ENCODE measurements around the gene OPN3. TPM values are rescaled to one million over a fixed set of nuclear protein-coding genes. Genes with fewer than 3 reads are reported as not detected.

OPN3 gene
- polyA plus RNA-seq, 3 donors: 35.6 to 49.4 (median 40.6) TPM

DNA sequence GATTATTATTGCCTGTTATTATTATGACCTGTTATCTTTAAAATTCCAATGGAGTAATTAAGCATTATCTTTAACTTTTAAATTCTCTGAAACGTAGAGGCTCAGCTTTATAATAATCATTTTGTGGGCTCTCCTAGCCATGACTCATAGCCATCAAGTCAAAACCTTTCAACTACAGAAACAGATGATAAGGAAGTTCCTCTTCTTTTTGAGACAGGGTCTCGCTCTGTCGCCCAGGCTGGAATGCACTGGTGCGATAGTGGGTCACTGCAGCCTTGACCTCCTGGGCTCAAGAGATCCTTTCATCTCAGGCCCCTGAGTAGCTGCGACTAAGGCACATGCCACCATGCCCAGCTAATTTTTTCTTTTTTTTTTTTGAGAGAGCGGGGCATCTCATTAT, 43.5 kb downstream of the OPN3 start:
- DNase-seq: no peak

DNA sequence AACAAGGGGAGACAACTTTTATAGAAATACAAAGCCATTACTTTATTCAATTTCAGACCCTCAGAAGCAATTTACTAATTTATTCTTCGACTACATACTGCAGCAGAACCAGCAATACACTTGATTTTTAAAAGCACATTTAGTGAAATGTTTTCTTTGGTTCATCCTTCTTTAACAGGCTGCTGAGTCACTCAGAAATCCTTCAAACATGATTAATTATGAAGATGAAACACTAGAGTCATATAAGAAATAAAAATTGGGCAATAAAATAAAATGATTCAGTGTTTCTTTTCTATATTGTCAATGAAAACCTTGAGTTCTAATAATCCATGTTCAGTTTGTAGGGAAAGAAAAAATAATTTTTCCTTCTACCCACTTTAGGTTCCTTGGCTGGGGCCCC, 47.0 kb downstream of the OPN3 start:
- no peak for DNase-seq

DNA sequence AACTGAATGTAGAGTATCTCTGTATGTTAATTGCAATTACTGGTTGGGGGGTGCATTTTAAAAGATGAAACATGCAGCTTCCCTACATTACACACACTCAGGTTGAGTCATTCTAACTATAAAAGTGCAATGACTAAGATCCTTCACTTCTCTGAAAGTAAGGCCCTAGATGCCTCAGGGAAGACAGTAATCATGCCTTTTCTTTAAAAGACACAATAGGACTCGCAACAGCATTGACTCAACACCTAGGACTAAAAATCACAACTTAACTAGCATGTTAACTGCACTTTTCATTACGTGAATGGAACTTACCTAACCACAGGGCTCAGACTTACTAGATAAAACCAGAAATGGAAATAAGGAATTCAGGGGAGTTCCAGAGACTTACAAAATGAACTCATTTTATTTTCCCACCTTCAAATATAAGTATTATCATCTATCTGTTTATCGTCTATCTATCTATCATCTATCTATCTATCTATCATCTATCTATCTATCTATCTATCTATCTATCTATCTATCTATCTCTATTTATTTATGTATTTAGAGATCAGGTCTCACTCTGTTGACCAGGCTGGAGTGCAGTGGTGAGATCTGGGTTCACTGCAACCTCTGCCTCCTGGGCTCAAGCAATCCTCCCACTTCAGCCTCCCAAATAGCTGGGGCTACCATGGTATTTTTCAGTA, 47.8 kb downstream of the OPN3 start:
- DNase-seq: no peak

DNA sequence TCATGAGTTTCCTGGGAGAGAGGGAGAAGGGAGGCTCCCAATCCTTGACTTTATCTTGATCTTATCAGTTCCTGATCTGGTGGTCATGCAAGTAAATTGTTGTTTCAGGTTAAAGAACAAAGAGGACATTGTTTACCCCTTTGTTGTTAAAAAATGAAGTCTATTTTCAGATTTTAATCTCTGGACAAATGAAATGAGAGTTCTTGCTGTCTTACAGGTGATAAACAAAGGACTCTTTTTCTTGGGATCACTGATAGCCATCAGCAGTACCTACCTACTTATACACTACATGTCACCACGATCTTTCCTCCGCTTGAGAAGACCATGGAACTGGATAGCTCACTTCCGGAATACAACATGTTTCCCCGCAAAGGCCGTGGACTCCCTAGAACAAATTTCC, 48.4 kb downstream of the OPN3 start:
- DNase-seq: no peak

DNA sequence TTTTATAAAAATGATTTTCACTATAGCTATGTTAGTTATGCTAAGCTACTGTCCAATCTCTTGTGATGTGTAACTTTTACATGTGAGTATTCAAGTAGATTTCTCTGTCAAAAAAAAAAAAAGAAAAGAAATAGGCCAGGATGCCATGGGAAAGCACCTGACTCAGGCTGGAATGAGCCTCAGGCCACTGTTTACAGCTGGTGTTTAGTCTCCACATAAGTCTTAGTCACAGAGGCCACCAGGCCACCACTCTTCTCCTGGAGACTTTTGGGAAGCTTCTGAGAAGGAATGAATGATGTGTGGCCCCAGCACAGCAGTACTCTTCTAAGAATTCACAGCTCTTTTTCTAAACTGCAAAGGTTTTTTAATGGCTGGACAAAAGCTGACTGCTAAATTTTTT, 48.9 kb downstream of the OPN3 start:
- DNase-seq: no peak

DNA sequence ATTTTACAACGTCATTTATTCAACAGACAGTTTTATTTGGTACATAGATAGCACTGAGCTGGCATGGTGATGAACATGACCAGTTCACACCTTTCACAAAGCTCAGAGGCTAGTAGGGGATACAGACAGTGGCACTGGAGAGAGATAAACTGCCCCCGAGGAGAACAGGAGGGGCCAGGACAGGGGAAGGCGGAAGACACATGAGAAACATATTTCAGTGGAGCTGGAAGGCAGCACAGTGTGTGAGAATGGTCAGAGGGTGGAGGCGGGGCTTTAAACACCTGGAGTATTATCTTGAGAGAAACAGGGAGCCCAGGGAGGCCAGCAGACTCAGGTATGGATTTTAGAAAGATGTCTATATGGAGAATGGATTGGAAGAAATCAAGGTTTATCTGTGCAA, 49.5 kb downstream of the OPN3 start:
- DNase-seq: no peak

DNA sequence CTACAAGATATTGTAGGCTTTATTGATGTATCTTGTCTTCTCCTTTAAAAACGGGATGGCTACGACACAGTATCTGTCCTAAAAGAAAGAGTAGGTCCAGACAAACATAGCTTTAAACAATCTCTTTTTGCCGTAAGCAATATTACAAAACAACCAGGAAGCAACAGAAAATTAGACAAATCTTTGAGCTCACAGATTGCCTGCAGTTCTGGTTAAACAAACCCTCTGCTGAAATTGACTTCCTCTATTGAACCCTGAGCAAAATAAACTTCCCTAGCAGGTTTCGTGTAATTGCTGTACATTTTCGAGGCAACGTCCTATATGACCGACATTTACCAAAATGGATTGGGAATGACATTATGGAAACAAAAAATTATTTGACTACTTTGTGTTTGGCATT, 50.6 kb downstream of the OPN3 start:
- DNase-seq: no peak

DNA sequence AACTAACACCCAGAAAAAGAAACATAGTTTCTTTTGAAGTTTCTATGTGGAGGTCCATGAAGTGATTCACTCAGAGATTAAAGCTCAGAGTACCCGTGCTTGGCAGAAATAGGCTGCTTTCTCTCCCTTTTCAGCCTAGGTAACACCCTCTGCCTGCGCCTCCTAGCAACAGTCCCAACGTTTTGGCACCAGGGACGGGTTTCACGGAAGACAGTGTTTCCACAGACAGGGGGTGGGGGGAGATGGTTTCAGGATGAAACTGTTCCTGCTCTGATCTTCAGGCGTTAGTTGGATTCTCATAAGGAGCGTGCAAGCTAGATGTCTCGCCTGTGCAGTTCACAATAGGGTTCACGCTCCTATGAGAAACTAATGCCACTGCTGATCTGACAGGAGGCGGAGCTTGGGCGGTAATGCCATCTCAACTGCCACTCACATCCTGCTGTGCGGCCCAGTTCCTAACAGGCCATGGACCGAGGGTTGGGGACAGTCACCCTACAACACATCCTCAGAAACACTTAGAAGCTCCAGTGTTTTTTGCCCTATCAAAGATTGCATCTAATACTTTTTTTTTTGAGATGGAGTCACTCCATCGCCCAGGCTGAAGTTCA, 53.2 kb downstream of the OPN3 start:
- DNase-seq: no peak

DNA sequence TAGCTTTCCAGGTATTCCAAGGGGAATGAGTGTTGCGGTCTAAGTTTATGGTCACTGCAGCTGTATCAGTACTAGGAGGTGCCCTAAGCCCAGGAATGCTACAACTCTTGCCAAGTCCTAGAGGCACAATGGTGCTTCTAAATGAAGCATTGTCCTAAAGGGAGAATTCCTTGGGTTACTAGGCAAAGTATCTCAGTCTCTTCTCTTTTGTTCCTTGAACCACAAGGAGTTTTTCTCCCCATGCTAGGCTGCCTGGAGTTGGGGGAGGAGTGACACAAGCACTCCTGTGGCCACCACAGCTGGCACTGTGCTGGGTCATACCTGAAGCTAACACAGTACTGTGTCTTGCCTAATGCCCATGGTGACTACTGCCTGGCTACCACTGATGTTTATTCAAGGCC, 57.2 kb downstream of the OPN3 start:
- DNase-seq: no peak

DNA sequence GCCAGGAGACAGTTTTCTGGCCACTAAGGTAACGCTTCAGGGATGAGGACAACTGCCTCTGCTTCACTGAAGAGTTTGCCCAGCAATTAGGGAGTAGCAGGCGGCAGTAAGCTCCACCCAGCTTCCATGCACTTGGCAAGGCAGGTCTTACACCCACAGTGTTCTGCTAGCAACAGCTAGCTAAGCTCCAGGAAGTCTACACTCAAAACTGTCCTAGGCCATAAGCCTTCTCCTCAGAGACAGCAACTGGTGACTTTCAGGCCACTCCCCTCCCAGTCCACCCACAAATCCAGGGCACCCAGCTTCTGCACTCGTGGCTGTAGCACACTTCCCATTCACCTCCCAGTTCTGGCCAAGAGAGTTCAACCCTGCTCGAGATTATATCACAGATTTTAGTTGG, 60.7 kb downstream of the OPN3 start:
- no peak for DNase-seq

DNA sequence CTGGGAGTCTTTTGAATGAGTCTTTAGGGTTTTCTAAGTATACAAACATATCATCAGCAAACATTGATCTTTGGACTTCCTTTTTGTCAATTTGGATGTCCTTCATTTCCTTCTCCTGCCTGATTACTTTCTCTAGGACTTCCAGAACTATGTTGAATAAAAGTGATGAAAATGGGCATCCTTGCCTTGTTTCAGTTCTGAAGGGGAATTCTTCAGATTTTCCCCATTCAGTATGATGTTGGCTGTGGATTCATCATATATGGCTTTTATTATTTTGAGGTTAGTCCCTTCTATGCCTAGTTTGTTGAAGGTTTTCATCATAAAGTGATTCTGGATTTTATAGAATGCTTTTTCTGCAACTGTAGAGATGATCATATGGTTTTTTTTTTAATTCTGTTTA, 66.0 kb downstream of the OPN3 start:
- no peak for DNase-seq

DNA sequence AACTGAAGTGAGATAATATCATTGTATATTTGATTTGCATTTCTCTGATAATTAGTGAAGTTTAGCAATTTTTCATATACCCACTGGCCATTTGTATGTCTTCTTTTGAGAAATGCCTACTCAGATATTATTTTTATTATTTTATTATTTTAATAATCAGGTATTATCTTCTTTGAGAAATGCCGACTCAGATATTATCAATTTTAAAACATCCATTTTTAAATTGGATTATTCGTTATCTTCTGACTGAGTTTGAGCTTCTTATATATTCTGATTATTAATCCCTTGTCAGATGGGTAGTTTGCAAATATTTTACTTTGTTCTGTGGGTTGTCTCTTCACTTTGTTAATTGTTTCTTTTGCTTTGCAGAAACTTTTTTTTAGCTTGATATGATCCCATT, 70.3 kb downstream of the OPN3 start:
- no peak for DNase-seq

DNA sequence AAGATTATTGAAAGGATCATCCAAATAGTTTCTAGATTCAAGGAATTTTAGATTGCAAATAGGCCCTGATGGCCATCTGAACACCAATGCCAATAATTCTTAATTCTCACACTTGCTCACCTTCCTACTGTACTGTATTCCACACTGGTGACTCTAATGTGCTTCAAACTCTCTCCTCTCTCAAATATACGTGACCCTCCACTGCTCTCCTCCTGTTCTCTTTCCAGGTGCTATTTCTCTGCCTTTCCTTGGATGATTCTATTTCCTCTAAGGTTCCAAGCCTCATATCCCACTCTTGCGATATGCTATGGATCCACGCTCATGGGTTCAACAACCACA, 79.4 kb downstream of the OPN3 start:
- no peak for DNase-seq

DNA sequence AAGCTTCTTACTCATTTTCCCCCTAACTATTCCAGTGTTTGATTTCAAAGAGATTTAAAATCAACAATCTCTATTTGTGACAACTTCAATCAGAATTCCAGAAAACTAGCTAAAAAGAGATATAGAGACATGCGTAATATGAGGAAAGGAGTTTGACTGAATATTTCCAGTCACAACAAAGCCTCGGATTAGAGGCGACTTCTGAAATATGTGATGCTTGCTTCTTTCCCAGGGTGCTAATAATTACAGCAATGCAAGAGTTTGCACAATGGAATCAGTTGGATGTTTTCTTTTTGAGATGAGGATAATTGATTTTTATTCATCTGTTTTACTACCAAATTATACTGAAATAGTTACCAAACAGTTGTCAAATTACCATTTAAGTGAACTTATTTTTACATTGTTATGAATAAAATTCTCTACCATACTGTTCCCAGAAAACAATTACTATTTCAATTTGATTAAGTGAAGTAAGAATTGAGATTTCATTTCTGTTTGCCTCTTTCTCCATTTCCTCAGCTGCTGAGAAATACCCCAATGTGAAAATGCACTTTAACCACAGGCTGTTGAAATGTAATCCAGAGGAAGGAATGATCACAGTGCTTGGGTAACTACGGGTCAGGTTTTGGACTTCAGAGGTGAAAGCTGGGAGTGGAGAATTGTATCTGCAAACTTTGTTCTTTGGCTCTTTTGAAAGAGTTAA, 79.9 kb downstream of the OPN3 start:
- DNase-seq: no peak

DNA sequence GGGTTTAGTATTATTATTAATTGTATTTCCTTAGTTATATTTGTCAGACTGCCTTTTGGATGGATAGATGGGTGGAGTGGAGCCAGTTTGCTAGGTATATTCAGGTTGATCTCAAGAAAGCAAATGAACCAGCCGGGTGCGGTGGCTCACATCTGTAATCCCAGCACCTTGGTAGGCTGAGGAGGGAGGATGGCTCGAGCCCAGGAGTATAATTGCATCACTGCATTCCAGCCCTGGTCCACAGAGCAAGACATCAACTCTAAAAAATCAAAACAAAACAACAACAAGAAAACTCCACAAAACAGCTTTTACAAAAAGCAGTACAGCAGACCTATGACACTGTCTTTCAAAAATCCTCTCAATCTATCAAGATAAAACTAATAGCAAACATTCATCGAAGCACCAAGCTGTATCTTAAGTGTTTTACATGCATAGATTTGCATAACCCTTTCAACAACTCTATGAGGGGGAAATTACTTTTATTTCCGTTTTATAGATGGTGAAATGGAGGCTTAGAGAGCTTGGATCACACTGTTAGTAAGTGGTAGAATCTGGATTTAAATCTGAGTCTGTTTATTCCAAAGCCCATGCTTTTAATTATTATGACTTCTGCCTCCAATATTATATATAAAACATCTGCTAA, 82.5 kb downstream of the OPN3 start:
- no peak for DNase-seq

DNA sequence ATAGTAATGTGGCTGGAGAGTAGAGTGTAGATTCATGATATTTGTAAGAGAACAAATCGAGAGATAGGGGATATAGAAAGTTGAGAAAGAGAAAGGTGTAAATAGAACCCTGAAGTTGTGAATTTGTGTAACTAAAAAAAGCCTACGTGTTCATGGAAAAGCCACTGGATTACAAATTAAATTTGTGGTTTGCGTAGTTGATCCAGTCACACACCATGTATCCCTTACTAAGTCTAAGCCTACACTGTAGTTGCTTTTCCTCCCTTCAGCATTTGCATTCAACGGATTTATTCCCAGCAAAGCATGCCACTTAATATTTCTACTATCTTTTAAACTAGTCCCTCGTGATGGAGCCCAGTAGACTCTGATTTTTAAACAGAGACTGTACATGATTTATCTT, 83.1 kb downstream of the OPN3 start:
- DNase-seq: no peak

DNA sequence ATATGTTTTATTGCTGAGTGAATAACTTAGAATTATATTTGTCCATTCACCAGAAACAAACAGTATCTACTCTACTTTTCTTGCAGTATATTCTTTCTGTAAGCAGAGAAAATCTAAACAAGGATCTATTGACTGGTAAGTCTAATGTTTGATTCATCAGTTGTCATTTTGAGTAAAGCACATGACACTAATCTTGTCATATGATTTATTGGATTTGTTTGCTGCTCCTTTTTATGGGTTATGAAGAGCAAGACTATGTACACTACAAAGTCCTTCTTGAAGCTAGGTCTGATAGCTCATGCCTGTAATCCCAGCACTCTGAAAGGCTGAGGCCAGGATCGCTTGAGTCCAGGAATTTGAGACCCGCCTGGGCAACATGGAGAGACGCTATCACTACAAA, 84.6 kb downstream of the OPN3 start:
- DNase-seq: no peak

DNA sequence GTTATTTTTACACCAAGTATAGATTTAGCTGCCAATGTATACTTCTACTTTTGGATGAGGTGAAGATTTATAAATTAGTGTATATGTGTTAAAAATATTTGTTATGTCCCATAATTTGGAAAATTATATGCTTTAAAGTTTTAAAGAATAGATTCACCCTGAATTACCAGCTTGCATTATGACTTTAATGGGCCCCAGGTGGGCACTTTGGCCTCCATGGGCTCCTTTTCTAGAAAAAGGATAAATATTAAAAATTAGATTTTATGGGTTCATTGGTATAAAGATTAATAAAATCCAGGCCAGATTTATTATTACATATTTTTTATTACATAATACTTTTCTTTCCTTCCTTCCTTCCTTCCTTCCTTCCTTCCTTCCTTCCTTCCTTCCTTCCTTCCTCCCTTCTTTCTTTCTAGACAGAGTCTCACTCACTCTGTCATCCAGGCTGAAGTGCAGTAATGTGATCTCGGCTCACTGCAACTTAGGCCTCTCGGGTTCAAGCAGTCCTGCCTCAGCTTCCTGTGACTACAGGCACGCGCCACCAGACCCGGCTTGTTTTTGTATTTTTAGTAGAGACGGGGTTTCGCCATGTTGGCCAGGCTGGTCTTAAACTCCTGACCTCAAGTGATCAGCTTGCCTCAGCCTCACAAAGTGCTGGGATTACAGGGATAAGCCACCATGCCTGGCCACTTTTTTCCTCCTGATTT, 86.1 kb downstream of the OPN3 start:
- no peak for DNase-seq

DNA sequence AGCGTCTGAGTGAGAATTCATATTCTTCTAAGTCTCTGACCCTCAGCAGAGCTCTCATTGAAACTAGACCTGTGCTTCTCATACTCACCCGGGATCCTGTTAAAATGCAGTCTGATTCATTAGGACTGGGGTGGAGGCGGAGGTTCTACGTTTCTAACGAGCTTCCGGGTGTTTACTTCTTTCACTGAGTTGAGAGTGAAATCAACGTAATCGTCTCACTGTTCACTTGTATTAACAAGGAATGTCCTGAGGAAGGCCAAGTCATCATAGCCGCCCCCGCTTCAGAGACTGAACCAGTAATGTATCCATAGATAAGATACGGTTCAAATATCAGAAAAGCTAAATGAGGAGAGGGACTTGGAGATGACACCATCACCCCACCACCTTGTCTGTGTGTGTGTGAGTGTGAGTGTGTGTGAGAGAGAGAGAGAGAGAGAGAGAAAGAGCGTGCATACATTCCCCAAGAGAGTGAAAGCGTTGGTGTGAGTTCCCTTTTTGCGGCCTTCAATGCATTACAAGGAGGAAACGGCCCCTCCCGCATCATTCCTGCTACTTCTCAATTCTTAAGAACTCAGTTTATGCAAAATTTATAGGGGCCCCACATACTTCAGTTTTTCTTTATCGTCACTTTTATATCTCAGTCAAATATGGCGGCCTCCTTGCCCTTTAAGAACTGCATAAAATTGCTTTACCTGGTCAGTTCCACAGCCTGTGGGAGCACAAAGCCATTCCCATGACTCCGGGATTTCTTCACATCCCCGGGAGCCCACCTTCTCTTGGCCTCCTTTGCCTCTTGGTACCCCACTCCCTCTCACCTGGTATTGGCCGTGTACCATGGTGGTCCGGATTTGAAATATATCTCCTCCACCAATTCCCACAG, 88.2 kb downstream of the OPN3 start:
- DNase-seq: no peak

DNA sequence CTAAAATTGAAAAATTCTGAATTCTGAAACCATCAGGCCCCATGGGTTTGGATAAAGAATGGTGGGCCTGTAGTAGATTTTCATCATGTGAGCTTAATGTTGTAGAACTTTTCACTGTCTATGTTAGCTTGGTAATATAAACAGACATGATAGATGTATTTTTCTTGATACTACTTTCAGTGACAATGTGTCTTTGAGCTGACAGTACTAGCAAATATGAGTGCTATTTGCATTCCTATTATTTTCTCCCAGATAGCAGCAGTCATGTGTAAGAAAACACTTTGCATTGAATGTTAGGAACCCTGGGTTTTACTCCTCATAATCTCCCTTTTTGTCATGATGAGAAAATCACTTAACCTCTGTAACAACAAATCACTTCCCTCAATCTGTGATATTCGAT, 89.9 kb downstream of the OPN3 start:
- no peak for DNase-seq

DNA sequence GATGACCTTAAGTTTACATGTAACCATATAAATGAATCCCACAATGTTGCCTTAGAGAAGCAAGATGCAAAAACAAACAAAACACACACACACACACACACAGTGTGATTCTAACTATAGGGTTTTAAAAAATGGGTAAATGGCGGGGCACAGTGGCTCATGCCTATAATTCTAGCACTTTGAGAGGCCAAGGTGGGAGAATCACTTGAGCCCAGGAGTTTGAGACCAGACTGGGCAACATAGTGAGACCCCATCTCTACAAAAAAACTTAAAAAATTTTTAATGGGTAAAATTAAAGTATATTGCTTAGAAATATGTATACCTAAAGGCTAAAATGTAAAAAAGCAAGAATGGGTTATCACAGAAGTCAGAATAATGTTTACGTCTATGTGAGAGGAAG, 92.2 kb downstream of the OPN3 start:
- no peak for DNase-seq
